ENCODE measurements around the gene XXYLT1. TPM values are rescaled to one million over a fixed set of nuclear protein-coding genes. Genes with fewer than 3 reads are reported as not detected.
A peak's percentile ranks its signal among the peaks of the same experiment; 100 is the strongest.

XXYLT1 gene
- total RNA-seq, 1 donor from 2014 or later = 16.4 TPM

DNA sequence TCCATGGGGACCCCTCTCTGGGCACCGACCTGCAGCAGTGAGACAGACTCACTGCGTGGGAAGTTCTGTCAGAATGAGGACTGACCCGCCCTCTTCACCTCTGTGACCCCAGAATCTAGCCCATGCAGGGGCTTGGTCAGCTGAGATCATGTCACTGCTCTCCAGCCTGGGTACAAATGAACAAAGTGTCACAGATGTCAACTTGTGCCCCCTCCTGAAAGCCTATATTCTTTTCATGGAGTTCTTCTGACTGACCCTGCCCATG, 210.8 kb downstream of the XXYLT1 start:
- Histone ChIP-seq H3K36me3 (no peaks in the 10 kb centered on the region), H3F3A (ENCODE audit: low read depth) (no peaks in the 10 kb centered on the region), H3K9ac (no peak overlapping the region), H3K79me2 (ENCODE audit: low read depth) (no peaks in the 10 kb centered on the region), H3K27me3 (no peaks in the 10 kb centered on the region), H3K27ac (no peak overlapping the region), H2AFZ (replicated peaks) (no peak overlapping the region), H3K4me1 (no peaks in the 10 kb centered on the region), H3K4me2 (no peak overlapping the region), H3K9me3 (ENCODE audit: low read depth) (no peaks in the 10 kb centered on the region), H4K20me1 (ENCODE audit: low read depth) (no peaks in the 10 kb centered on the region), H3K4me3 (no peak overlapping the region)
- Mint-ChIP-seq H3K27me3 (ENCODE audit: insufficient read depth, low read depth) (peaks cover 5% of the 10 kb centered on the region), H3K4me1 (peaks cover 29% of the 10 kb centered on the region), H3K27ac (no peak overlapping the region), H3K4me3 (no peak overlapping the region), H3K9me3 (peaks cover 3% of the 10 kb centered on the region), H3K36me3 (peaks cover 5% of the 10 kb centered on the region)
- TF ChIP-seq, protein P1, sequence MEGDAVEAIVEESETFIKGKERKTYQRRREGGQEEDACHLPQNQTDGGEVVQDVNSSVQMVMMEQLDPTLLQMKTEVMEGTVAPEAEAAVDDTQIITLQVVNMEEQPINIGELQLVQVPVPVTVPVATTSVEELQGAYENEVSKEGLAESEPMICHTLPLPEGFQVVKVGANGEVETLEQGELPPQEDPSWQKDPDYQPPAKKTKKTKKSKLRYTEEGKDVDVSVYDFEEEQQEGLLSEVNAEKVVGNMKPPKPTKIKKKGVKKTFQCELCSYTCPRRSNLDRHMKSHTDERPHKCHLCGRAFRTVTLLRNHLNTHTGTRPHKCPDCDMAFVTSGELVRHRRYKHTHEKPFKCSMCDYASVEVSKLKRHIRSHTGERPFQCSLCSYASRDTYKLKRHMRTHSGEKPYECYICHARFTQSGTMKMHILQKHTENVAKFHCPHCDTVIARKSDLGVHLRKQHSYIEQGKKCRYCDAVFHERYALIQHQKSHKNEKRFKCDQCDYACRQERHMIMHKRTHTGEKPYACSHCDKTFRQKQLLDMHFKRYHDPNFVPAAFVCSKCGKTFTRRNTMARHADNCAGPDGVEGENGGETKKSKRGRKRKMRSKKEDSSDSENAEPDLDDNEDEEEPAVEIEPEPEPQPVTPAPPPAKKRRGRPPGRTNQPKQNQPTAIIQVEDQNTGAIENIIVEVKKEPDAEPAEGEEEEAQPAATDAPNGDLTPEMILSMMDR (IDR thresholded peaks at IDR 0.05) = no peak
- TF ChIP-seq EZH2 (IDR thresholded peaks at IDR 0.05) (no peak), EZH2phosphoT487 (IDR thresholded peaks at IDR 0.05) (no peak)
- no peak for DNase-seq (ENCODE audit: low spot score)

DNA sequence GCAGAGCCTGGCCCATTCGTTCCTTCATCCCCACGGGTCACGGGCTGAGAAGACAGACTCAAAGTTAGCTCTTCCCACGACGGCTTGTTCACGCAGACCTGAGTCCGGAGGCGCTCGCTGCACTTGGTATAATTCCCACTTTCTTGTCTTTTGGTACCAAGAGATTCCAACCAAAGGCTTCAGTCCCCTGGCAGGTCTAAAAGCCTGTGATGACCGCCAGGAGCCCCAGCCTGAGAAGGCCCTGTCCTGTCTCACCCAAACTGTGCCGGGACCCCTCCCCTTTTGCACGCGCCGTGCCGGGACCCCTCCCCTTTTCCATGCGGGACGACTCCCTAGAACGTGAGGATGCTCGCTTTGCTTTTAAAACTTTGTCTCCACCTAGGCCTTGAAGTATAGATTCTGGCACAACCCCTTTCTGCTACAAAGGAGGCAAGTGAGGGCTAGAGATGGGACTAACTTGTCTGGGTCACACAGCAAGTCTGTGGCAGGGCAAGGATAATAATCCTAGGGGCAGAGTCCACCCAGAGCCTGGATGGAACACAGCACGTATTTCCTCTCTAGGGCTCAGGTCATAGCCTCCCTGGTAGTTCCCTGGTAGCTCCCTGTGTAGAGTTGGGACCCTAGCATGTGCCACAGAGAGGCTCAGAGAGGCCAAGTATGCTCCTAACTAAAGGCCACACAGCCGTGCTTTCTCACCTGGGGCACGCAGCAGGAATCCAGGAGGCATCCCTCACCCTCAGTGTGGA, 211.3 kb downstream of the XXYLT1 start:
- Histone ChIP-seq H3K4me2 (no peak overlapping the region), H3K79me2 (ENCODE audit: low read depth) (no peaks in the 10 kb centered on the region), H4K20me1 (ENCODE audit: low read depth) (no peaks in the 10 kb centered on the region), H3K9ac (no peak overlapping the region), H3K27ac (no peak overlapping the region), H3K27me3 (no peaks in the 10 kb centered on the region), H2AFZ (replicated peaks) (no peak overlapping the region), H3K4me3 (no peak overlapping the region), H3K4me1 (no peaks in the 10 kb centered on the region), H3K36me3 (no peaks in the 10 kb centered on the region), H3K9me3 (ENCODE audit: low read depth) (no peaks in the 10 kb centered on the region), H3F3A (ENCODE audit: low read depth) (no peaks in the 10 kb centered on the region)
- peaks cover 29% of the 10 kb centered on the region for H3K4me1 Mint-ChIP-seq
- peaks cover under 1% of the 10 kb centered on the region for H3K36me3 Mint-ChIP-seq
- H3K9me3 Mint-ChIP-seq = no peaks in the 10 kb centered on the region
- H3K4me3 Mint-ChIP-seq = no peak overlapping the region
- no peak for DNase-seq (ENCODE audit: low spot score)
- peaks cover 5% of the 10 kb centered on the region for H3K27me3 Mint-ChIP-seq (ENCODE audit: insufficient read depth, low read depth)
- TF ChIP-seq, protein P1 (IDR thresholded peaks at IDR 0.05) = no peak
- TF ChIP-seq EZH2phosphoT487 (IDR thresholded peaks at IDR 0.05) = no peak
- no peak for TF ChIP-seq EZH2 (IDR thresholded peaks at IDR 0.05)
- no peak overlapping the region for H3K27ac Mint-ChIP-seq

DNA sequence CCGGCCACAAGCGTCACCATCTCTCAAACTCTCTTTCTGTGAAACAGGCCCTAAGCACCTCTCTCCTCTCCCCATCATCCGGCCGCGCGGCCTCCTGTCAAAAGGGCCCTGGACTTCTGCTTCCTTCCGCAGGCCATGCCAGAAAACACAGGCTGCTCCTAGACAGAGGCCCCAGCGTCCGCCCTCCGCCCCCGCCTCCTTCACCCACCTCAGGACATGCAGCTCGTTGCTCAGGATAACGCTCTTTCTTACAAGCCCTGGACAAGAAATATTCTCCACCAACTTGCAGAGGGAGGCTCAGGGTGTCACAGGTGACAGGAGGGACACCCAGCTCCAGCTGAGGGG, 212.0 kb downstream of the XXYLT1 start:
- Mint-ChIP-seq H3K36me3 (no peaks in the 10 kb centered on the region), H3K4me1 (peaks cover 29% of the 10 kb centered on the region), H3K9me3 (no peaks in the 10 kb centered on the region), H3K27ac (peak overlapping the region; percentile 38), H3K27me3 (ENCODE audit: insufficient read depth, low read depth) (peaks cover 5% of the 10 kb centered on the region), H3K4me3 (no peak overlapping the region)
- no peak overlapping the region for H3K4me2 ChIP-seq
- no peaks in the 10 kb centered on the region for H3F3A ChIP-seq (ENCODE audit: low read depth)
- H3K27me3 ChIP-seq = no peaks in the 10 kb centered on the region
- H2AFZ ChIP-seq (replicated peaks) = no peak overlapping the region
- no peak for DNase-seq (ENCODE audit: low spot score)
- no peaks in the 10 kb centered on the region for H3K4me1 ChIP-seq
- no peaks in the 10 kb centered on the region for H4K20me1 ChIP-seq (ENCODE audit: low read depth)
- H3K79me2 ChIP-seq (ENCODE audit: low read depth) = no peaks in the 10 kb centered on the region
- TF ChIP-seq EZH2phosphoT487 (IDR thresholded peaks at IDR 0.05) = no peak
- no peak for TF ChIP-seq EZH2 (IDR thresholded peaks at IDR 0.05)
- TF ChIP-seq, protein P1 (IDR thresholded peaks at IDR 0.05) = no peak
- no peak overlapping the region for H3K9ac ChIP-seq
- H3K27ac ChIP-seq = no peak overlapping the region
- no peaks in the 10 kb centered on the region for H3K9me3 ChIP-seq (ENCODE audit: low read depth)
- H3K36me3 ChIP-seq = no peaks in the 10 kb centered on the region
- H3K4me3 ChIP-seq = no peak overlapping the region
